Left kidney (tissue), 2 donors: ENCODE results near the gene PRDM16. TPM values are rescaled to one million over a fixed set of nuclear protein-coding genes. Genes with fewer than 3 reads are reported as not detected.

Experiments used
- DNase-seq: peaks from one replicate; pipeline ENCODE4 v3.0.0-alpha.2; 2013
- polyA plus RNA-seq: library from polyadenylated mRNA; unstranded; fragments of 120-200 nt; gene quantifications from one replicate; pipeline ENCODE4 v1.2.1, GENCODE V29; 2013; ENCODE audit not compliant: insufficient read length

Gene PRDM16
- polyA plus RNA-seq, 1 donor: 7.3 TPM

GRCh38 chr1:3306583-3307291 lies 237.7 kb downstream of the PRDM16 start:
- no peak for DNase-seq

GRCh38 chr1:3307359-3307758 lies 238.4 kb downstream of the PRDM16 start:
- no peak for DNase-seq

GRCh38 chr1:3308053-3308452 lies 239.1 kb downstream of the PRDM16 start:
- DNase-seq: no peak

GRCh38 chr1:3310718-3311400 lies 241.9 kb downstream of the PRDM16 start:
- DNase-seq: no peak

- no peak for DNase-seq
Measured at GRCh38 chr1:3311711-3312110, 242.7 kb downstream of the PRDM16 start.

- DNase-seq: no peak
Measured at GRCh38 chr1:3312310-3312897, 243.4 kb downstream of the PRDM16 start.

- DNase-seq: no peak
Measured at GRCh38 chr1:3312898-3313575, 244.0 kb downstream of the PRDM16 start.

- DNase-seq: peak; percentile 75
Measured at GRCh38 chr1:3313576-3313950, 244.6 kb downstream of the PRDM16 start.

GRCh38 chr1:3314491-3315381 lies 245.7 kb downstream of the PRDM16 start:
- DNase-seq: peak; percentile 72

GRCh38 chr1:3315399-3316339 lies 246.7 kb downstream of the PRDM16 start:
- DNase-seq: no peak

GRCh38 chr1:3316340-3316943 lies 247.4 kb downstream of the PRDM16 start:
- no peak for DNase-seq

- no peak for DNase-seq
Measured at GRCh38 chr1:3317456-3317855, 248.5 kb downstream of the PRDM16 start.

GRCh38 chr1:3318329-3318728 lies 249.3 kb downstream of the PRDM16 start:
- DNase-seq: no peak

- no peak for DNase-seq
Measured at GRCh38 chr1:3319874-3320245, 250.9 kb downstream of the PRDM16 start.

- DNase-seq: no peak
Measured at GRCh38 chr1:3320246-3321152, 251.5 kb downstream of the PRDM16 start.

- no peak for DNase-seq
Measured at GRCh38 chr1:3321559-3322449, 252.8 kb downstream of the PRDM16 start.

- no peak for DNase-seq
Measured at GRCh38 chr1:3322450-3323020, 253.5 kb downstream of the PRDM16 start.
